GM19035 (cell line): Measurements from ENCODE around the gene MBTPS1.

ENCODE experiments used
- ATAC-seq: cut with Tn5 transposase; IDR thresholded peaks from one replicate; pipeline ENCODE4 v1.9.1; 2021; ENCODE audit not compliant: unreplicated experiment

MBTPS1 gene

DNA sequence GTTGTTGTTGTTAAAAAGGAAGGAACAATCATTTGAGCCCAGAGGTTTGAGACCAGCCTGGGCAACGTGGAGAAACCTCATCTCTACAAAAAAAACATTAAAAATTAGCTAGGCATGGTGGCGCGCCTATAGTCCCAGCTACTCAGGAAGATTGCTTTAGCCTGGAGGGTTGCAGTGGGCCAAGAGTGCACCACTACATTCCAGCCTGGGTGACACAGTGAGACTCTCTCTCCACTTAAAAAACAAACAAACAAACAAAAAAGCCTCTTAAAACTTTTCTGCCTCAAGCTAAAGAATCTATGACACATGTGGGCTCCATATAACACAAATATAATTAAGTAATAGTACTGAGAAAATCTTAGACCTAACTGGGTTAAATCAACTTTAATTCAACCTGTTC, 12.5 kb downstream of the MBTPS1 start:
- ATAC-seq: no peak

DNA sequence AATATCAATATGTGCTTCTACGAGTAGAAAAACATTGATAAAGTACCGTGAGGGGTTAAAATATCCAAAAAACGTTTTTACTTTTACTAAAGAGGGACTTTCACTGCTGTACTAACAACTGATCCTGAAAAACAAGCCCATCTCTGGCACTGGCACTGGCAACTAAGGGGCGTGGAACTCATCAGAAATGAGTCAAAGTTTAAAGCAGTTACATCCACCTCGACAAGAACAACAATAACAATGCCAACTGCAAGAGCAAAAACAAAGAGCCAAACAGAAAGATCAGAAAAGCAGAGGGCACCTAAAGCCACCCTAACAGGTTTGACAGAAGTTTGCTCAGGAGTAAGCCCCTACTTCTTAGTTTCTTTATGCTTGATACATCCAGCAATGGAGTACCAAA, 13.1 kb downstream of the MBTPS1 start:
- no peak for ATAC-seq

DNA sequence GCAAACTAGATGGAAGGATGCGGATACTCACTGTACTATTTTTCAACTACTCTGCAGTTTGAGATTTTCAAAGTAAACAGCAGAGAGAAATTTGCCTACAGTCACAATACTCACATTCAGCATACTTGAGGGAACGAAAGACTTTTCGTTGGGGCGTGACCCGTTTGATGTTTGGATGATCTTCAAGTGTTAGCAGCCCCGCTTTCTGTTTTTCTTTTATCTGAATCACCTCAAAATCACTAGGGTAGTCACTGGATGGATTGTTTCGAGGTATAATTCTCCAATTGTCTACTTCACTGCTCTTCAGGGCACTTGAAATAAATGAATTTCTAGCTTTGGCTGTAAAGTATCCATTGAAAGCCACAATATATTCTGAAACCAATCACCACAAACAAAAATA, 17.8 kb downstream of the MBTPS1 start:
- ATAC-seq: no peak

DNA sequence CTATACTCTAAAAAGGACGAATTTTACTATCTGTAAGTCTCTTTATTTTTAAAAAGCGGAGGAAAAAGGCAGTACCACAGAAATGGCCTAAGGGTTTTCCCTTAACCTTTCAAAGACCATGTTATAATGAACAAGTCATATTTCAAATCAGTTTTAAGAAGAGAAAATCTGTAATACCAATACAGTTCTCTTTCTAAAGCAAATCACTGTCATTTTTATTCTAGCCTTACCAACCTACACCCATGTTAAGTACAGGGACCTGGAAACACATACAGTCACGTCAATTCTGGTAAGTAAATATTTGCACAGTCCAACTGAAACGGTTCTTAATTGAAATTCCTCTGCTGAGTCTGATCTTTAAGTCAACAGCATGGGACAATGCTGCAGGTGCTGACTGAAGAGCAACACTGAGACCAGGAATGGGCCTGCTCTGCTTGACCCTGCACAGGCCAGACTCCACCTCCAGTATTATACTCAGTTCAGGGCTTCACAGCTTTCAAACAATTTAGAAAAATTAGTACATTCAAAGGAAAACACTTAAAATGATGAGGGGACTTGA, 20.2 kb downstream of the MBTPS1 start:
- ATAC-seq: no peak

DNA sequence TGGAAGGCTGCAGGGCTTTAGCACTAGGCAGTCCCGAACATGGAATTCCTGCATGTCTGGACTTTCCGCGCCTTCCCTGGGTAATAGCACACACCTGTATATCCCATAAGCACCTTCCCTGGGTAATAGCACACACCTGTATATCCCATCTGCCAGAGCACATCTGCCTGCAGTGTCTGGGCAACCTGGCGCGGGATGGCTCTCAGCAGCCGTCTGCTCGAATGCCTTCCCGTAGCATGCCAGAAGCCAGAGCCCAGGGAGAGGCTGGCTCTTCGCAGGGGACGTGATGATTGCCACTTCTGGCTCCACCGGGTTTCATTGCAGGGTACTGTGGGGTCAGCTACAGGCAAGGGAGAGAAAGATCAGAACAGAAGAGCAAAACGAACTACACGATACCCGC, 21.3 kb downstream of the MBTPS1 start:
- ATAC-seq: no peak

DNA sequence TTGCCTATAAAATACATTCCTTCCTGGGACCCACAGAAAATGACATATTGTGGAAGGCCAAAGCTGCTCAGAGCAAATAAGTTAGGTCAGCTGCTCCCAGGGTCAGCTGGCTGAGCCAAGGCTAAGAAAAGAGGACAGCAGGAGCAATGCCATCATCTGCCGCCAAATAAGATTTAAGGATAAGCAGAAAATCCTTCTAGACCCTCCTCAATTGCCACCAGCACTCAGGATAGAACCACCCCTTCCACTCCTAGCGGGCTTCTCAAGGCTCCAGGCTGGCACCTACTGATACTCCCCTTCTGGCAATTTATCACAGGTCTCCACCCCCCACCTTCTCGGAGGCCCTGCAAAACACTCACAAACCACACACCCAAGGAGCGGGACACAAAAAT, 22.9 kb downstream of the MBTPS1 start:
- no peak for ATAC-seq

DNA sequence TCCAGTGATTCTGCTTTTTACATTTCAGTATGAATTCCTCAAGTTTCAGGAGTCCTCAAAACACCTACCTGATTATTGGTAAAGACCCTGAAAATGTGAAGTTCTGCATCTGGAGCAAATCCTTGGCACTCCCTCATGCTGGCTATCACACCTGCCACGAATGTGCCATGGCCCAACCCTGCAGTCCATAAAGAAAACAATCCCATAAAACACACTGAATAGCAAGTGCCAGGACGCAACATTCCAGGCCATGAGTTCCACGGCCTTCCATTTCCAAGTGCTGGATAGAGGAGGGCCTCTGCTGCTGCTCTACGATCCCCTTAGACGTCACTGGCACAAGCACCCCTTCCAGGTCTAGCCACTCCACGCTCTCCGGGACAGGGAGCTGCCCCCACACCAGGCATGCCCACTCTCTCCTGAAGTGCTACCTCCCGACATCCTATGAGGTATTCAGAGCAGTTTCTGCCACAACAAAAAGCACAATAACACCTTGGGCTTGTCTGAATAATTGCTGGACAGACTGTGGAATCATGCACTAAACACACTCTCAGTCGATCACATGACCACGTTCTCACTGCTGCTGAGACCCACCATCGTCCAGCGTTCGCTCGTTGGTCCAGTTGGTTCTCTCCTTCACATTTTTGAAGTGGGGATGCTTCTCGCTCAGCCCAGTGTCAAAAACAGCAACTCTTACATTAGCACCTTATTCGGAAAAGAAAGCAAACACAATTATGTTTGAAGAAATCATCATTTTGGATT, 23.4 kb downstream of the MBTPS1 start:
- no peak for ATAC-seq

DNA sequence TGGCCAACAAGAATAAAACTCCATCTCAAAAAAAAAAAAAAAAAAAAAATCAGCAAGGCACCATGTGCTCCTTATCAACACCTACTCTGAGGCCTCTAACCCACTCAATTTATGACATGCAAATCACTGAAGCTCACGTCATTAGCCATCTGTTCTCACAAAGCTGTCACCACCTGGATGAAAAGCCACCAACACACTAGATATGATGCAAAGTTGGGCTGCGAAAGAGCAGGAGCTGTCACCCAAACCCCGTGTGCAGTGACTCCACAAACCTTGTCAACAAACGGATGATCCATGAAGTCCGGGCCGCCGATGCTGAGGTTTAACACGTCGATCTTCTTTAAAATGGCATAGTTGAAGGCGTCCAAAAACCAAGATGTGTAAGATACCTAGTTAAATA, 25.3 kb downstream of the MBTPS1 start:
- ATAC-seq: no peak

DNA sequence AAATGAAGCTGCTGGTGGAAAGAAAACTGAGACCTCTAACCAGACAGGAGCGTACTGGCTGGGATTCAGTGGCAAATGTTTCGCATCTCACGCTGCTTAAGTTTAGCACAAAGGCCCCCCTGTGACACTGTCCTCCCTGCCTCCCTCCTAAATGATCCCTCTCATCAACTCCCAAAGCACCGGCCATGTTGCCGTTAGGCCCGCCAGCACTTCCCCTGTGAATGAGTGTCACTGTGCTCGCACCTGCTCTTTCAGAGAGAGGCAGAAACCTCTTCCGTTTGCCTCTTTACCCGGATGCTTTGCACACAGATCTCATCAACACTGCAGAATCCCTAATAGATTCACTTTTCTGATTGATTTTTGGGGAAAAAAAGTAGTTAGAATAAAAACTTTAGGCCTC, 26.5 kb downstream of the MBTPS1 start:
- no peak for ATAC-seq

DNA sequence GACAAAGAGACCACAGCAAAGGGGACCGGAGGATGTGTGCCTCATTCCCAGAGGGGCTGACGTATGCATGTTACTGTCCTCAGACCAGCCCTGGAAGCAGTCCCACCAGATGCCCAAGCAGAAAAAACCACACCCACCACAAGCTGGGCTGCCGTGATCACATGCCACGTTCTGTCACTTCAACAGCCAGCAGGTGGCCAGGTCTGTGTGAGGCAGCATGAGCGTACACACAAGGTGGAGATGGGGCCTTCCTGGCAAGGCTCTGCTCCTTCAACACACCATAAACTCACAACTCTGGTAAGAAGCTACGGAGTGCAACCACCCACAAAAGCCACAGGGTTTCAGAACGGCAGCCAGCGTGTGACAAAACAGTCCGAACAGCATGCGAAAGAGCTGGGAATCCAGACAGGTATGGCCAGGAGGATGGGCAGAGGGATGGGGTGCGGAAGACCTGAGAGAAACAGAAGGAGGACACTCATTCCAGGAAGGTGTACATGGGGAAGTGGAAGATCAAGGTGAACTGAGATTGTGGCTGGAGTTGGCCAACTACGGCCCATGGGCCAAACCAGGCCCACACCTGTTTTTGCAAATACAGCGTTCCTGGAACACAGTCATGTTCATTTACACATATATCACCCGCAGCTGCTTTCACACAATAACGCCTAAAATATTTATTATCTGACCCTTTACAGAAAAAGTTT, 27.9 kb downstream of the MBTPS1 start:
- ATAC-seq: peak; percentile 56

DNA sequence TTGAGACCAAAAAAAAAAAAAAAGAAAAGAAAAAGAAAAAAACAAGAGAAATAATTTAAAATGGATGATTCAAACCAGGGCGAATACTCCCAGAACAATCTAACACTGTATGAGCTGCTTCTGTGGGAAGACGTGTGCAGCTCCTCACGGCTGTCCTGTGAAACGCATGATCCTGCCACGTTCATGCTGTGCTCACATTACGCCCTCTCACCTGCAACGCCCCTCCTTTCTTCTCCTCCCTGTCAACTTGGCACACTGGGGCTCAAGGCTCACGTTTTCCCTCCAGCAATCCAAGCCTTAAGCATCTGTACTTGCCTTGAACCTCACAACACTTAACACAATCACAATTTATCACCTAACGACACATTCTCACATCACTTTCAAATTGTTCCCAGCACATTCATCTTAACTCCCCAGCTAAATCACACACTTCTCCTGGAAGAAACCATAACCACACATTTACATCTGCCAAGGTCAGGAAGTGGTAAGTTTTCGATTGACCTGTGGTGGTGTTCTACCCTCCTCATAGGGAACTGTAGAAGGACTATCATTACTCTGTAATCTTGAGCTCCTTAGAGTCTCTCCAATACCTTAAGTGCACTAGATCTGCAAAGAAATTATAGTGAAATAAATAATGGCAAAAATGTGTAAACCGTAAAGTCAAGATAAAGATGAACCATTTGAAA, 29.1 kb downstream of the MBTPS1 start:
- ATAC-seq: no peak

DNA sequence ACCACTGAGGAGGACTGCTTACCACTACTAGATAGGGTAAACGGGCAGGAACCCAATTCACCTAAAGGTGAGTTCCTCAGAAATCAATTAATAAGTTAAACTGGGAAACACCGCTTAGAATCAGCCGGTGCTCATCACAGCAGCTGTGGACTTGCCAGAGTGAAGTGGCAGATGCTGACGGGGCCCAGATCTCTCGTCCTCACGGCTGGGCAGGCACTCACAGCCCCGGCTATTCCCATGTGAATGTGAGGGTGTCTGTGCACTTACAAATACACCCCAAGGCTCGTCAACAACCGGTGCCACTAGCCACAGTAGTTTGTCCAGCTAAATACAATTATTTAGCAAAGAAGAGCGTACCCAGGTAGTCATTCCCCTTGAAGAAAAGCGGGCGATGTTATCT, 29.7 kb downstream of the MBTPS1 start:
- ATAC-seq: no peak

DNA sequence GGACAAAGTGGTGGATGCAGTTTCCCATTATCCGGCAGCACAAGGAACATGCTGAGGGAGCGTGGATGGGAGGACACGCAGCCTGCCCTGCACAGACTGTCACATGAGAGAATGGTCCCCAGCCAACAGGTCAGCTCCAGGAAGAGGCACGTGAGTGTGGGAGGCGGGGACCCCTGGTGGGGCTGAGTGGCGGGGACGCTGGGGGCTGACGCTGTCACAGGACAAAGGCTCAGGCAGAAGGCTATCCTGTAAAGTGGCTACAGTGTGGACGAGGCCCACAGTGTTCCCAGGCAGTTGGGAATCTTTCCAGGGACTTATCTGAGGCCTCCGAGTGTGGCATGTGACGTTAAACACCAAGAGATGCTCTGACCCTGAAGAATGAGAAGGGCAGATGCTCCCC, 30.4 kb downstream of the MBTPS1 start:
- no peak for ATAC-seq

DNA sequence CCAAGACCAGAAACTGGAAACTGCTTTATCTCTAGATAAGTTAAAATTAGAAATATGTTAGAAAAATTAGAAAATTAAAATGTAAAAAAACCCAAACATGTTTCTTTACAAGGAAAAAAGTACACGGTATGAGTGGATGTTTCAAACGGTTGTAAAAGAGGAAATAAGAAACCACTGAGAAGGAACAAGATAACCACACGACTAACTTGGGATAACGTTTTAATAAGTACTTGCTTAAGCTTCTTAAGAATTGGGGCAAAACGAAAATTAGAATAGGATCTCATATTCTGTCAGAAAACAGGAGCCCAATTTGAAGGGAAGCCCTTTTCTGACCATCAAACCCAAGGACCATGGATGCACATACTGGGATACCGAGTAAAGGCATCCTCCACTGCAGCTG, 31.0 kb downstream of the MBTPS1 start:
- no peak for ATAC-seq

DNA sequence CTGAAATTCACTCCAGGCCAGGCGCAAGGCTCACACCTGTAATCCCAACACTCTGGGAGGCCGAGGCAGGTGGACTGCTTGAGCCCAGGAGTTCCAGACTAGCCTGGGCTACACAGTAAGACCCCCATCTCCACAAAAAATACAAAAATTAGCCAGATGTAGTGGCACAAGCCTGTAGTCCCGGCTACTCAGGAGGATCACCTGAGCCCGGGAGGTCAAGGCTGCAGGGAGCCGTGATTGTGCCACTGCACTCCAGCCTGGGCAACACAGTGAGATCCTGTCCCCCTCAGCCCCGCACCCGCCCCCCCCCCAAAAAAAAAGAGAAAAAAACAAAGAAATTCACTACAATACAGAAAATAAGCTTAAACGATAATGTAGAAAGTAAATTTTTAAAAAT, 31.5 kb downstream of the MBTPS1 start:
- ATAC-seq: no peak

DNA sequence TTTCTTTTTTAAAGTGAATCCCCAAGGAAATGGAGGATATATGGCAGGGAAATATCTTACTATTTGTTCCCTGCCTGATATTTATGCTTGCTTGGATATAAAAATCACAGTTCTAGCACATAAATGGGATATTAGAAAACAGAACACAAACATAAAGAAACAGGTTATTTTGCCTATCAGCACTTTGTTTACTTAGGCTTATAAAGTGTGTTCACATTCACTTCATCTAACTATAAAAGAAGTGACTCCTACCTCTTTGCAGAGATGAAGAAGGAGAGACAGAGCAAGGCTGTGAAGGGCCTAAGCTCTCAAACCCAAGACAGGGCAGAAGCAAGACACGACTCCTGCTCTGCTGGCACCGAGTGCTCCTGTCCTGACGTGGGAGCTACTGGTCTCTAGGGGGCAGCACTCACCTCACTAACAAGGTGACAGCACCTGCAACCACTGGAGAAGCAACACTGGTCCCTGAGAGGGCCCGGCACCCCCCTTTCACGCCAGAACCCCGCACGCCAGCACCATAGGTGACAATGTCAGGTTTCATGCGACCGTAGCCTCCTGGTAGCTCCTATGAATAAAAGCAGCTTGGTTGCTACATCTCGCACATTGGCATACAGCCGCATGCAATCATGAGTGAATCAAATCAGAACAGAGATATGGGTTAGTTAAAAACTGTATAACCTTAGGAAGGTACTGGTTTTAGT, 32.0 kb downstream of the MBTPS1 start:
- no peak for ATAC-seq

DNA sequence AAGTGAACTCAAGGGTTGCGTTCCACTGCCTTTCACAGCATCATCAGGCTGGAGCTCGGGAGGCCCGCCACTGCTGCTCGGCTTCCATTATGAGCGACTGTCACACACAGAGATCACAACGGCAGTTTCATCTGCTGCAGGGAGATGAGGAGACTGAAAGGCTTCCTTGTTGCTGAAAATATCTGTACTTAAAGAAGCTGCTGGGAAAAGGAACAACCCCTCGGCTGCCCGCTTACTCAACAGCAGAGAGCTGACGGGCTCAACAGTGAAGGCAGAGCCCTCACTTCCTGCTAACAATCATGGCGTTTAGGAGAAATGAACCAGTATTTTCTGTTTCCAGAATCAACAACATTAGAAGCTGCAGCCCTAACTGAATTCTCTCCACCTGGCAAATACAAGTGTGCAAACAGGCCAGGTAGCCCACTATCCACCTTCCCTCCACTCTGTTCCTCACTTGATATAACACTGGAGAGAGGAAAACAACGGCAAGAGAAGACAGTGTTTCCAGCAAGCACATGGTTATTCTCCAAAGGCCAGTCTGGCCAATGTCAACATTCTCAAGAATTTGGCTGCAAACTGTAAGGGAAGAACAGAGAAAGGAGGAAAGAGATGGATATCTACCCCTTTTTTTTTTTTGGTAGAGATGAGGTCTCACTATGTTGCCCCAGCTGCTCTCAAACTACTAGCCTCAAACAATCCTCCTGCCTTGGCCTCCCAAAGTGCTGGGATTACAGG, 33.7 kb downstream of the MBTPS1 start:
- no peak for ATAC-seq

DNA sequence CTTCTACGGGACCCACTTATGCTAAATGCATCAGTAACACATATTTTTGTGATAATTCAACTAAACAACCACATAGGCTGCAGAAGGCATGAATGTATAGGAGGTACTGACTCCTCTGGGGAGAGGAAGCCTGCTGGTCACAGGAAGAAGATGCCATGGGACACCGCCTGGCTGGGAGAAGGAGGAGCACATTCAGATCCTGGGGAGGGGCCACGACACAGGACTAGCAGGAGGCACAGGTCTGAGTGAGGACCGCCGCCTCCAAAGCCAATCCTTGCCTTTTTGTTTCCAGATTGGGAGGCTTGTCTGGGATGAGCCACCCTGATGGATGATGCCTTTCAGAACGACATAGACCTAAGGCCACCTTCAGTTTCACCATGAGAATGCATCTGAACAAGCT, 34.6 kb downstream of the MBTPS1 start:
- ATAC-seq: no peak

DNA sequence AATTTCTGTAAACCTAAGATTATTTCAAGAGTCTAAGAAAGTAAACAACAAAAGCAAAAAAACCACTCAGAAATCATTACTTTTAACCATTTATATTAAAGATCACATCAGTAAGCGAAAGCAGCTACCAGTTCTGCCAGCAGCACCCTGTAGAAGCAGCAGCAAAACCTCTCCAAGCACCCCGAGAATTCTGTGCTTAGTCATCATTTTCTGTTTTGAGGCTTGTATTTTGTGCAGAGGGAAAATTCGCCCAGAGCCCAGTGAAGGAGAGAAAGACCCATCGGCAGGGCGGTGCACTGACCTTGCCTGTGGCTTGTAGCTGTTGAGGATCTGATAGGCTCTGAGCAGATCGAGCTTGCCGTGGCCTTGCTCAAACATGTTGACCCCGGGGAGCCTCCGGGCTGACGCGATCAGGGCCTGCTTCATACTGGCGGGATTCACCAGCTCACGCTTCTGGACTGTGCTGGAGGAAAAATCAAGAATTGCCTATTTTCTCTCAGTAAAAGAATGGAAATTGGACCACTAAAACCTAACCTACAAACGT, 35.2 kb downstream of the MBTPS1 start:
- ATAC-seq: no peak

DNA sequence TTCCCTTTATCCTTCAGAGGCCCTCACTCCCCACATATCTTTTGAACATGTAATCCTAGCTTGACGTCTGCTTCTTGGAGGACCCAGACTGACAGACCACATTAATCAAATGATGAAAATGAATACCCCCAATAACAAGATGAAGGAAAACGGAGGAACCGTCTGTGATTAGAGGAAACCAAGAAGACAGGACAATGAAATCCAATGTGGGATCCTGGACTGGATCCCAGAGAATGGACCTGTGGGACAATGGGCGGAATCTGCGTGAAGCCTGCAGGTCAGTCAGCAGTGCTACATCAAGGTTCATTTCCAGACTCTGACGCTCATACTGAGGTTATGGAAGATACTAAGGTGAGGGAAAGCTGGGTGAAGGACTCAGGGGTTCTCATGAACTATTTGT, 35.9 kb downstream of the MBTPS1 start:
- ATAC-seq: no peak
